Measurements from ENCODE around the gene PREP.

GRCh38 chr6:105282631-105283585 lies 120.0 kb downstream of the PREP start:
- TF ChIP-seq CTCF (IDR thresholded peaks at IDR 0.05), result no peak
- no peak for TF ChIP-seq POLR2A (IDR thresholded peaks at IDR 0.05)

Measured in testis (tissue), 2 donors.